ENCODE data around the gene TP53I13.

The TP53I13 gene

DNA sequence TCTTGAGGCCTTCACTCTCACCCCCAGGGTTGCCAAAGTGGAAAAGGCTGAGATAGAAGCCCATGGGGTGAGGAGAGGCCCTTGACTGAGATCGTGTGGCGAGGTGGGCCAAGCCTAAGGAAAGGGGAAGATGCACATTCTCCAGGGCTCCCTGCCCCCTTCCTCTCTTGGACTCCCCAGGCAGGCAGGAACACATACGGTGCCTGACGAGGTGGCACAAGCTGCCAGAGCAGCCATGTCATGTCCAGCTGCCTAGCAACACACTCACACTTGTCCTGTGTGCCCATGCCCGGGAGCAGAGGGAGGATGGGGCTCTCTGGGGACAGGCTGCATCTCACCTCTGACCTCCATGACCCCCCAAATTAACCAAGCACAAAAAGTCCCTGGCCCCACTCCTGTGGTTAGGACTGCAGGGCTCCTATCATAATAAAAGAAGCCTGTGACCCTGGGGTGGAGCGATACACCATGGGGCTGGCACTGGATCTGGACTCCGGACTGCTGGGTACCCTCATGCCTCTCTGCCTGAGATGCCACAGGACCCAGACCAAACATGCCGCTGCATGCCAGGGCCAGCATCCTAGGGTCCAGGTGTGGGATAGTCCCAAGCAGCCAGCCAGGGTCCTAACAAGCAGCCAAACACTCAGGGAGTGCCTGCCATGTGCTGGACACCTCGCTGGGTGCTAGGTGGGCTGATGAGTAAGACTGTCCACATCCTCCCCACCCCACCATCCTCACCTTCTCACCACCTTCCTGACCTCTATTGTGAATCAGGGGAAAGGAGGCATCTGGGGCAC lies 18.4 kb downstream of the TP53I13 start:
- H3K4me1 ChIP-seq = peaks cover 82% of the 10 kb centered on the region
- peak overlapping the region; percentile 93 for H3K27ac ChIP-seq
- H3K27me3 ChIP-seq = no peaks in the 10 kb centered on the region
- peaks cover 21% of the 10 kb centered on the region for H3K36me3 ChIP-seq
- TF ChIP-seq Cebpa-rat (IDR thresholded peaks at IDR 0.05) = no peak
- peak overlapping the region; percentile 97 for H3K4me3 ChIP-seq
- H3K4me2 ChIP-seq = peak overlapping the region; percentile 99
- H3K9me3 ChIP-seq = no peaks in the 10 kb centered on the region
- H3K9ac ChIP-seq = peak overlapping the region; percentile 95
- H4K20me1 ChIP-seq = peaks cover 74% of the 10 kb centered on the region

DNA sequence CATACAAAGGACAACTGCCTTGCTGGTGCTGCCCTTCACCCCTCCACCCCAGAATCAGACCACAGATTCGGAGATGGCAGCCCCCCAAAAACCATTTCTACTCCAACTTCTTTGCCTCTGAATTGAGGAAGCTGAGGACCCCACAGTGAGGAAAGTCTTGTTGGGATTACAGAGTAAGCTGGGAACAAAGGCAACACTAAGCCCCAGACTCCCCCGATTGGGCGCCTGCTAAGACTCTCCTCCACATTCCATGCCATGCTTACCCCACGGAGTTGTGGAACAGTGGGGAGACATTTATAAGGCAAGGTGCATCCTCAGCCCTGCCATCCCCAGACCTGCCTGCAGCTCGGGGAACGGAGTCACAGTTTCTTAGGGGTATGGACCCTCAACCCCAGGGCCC lies 19.1 kb downstream of the TP53I13 start:
- no peaks in the 10 kb centered on the region for H3K27me3 ChIP-seq
- no peaks in the 10 kb centered on the region for H3K9me3 ChIP-seq
- H3K36me3 ChIP-seq = peaks cover 14% of the 10 kb centered on the region
- H4K20me1 ChIP-seq = peaks cover 67% of the 10 kb centered on the region
- H3K4me3 ChIP-seq = peak overlapping the region; percentile 97
- peak overlapping the region; percentile 95 for H3K9ac ChIP-seq
- H3K4me1 ChIP-seq = peaks cover 83% of the 10 kb centered on the region
- H3K27ac ChIP-seq = peak overlapping the region; percentile 93
- no peak for TF ChIP-seq Cebpa-rat (IDR thresholded peaks at IDR 0.05)
- peak overlapping the region; percentile 99 for H3K4me2 ChIP-seq

DNA sequence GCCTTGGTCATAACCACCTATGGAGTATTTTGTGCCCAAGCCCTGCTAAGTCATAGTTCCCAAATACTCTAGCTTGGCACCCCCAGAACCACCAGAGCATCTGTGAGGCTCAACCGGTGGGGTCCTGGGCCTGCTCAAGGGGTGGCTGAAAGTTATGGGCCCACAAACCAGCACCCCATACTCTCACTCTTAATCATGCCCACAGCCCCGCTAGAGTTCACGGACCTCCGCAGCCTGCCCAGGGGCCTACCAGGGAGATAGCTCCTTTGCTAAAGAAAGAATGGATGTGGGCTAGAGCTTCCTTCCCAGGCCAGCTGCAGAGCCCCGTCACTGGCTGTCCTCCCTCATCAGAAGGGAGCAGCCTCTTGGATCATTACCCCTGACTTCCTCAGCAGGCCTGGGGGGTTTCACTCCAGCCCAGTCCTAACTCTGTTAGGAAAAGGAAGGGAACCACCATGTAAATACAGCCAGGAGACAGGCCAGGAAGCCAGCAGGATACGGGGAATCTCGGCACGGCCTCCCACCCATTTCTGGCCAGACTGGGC lies 19.6 kb downstream of the TP53I13 start:
- no peaks in the 10 kb centered on the region for H3K27me3 ChIP-seq
- peaks cover 9% of the 10 kb centered on the region for H3K36me3 ChIP-seq
- peak overlapping the region; percentile 95 for H3K9ac ChIP-seq
- peaks cover 62% of the 10 kb centered on the region for H4K20me1 ChIP-seq
- peak overlapping the region; percentile 93 for H3K27ac ChIP-seq
- peak overlapping the region; percentile 97 for H3K4me3 ChIP-seq
- H3K4me1 ChIP-seq = peaks cover 81% of the 10 kb centered on the region
- TF ChIP-seq Cebpa-rat (IDR thresholded peaks at IDR 0.05) = no peak
- H3K4me2 ChIP-seq = peak overlapping the region; percentile 99
- H3K9me3 ChIP-seq = no peaks in the 10 kb centered on the region

DNA sequence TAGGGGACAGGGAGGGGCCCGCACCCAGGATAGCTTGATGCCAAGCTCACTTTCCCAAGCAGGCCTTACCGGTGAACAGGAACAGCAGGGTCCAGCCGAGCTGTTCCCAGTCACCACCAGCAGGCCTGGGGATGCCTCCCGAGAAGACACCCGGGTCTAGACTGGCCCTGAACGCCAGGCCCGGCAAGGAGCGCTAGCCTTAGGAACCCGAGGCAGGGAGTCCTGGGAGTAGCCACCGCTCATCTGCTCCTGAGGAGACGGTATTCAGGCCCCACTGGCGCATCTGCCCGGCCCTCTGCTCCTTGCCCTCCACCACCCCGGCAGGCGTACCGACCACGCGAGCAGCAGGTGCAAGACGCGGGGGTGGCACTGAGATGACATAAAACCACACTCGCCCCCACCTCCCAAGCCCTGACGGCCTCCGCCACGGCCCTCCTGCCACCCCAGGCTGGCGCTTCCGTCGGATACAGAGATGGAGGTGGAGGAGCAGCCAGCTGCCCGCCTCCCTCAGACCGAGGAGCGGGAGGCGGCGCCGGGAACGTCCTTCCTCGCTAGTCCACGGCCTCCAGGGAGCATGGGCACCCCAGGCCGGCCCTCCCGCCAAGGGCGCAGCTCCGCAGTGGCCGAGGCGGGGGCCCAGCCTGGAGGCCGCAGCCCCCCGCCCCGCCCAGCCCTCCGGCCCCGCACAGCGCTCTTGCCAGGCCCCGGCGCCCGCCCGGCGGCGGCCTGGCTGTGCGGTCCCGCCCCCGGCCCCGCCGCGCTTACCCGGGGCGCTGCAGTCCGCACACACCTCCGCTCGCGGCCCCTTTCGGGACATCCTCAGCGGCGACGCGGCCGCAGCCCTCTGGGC lies 20.3 kb downstream of the TP53I13 start:
- Histone ChIP-seq H3K27ac (peak overlapping the region; percentile 93), H3K4me2 (peak overlapping the region; percentile 99), H3K4me3 (peak overlapping the region; percentile 97), H4K20me1 (peaks cover 56% of the 10 kb centered on the region), H3K36me3 (peaks cover 2% of the 10 kb centered on the region), H3K9me3 (no peaks in the 10 kb centered on the region), H3K4me1 (peaks cover 74% of the 10 kb centered on the region), H3K9ac (peak overlapping the region; percentile 95), H3K27me3 (no peaks in the 10 kb centered on the region)
- TF ChIP-seq Cebpa-rat (IDR thresholded peaks at IDR 0.05) = no peak

DNA sequence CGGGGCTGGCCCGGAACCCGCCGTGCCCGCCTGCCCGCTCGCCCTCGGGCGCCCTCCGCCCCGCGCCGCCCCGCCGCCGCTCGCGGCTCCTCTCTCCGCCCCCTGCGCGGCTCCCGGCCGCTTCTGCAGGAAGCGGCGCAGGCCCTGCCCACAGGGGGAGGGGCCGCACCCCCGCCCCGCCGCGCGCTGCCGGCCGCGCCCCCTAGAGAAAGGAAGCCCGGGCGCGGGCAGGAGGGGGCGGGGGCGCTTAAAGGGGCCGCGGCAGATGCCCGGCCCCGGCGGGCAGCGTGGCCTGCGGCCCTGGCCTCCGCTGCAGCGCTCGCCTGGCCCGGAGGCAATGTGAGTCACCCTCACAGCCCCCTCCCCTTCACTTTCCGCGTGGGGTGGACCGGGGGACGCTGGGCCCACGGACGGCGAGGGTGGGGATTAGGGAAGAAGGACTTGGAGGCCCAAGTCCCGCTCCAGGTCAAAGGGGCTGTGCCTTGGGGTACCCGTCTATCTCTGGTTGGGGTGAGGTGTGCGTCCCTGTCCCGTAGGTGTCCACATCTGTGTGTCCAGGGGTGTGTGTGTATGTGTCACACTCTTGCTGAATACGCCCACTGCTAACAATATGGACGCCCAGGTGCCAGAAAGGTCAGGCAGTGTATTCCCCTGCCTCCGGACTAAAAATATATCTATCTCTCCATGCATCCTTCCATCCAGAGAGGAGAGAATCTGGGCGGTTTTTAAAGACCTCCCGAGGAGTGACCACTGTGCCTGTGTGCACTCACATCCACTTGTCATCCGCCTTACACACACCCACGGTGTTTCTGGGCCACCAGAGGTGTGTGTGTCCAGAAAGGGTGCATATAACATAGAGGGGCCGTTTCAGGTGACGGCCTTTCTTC lies 21.3 kb downstream of the TP53I13 start, which contains the start of gene GIT1:
TSS of gene GIT1 (minus strand) at position 125 of the 887 bp plus-strand sequence. CDS start 270 bp downstream, outside the sequence.
- H3K9me3 ChIP-seq = no peaks in the 10 kb centered on the region
- H3K4me3 ChIP-seq = peak within 1 kb of the TSS; percentile 97
- H3K4me1 ChIP-seq = peaks cover 71% of the 10 kb centered on the region
- H3K4me2 ChIP-seq = peak within 1 kb of the TSS; percentile 99
- no peaks in the 10 kb centered on the region; the same call in 1 of the 2 replicates for H3K36me3 ChIP-seq
- peak within 1 kb of the TSS; percentile 95 for H3K9ac ChIP-seq
- no peaks in the 10 kb centered on the region for H3K27me3 ChIP-seq
- peak within 1 kb of the TSS; percentile 93 for H3K27ac ChIP-seq
- no peak for TF ChIP-seq Cebpa-rat (IDR thresholded peaks at IDR 0.05)
- peaks cover 56% of the 10 kb centered on the region for H4K20me1 ChIP-seq

DNA sequence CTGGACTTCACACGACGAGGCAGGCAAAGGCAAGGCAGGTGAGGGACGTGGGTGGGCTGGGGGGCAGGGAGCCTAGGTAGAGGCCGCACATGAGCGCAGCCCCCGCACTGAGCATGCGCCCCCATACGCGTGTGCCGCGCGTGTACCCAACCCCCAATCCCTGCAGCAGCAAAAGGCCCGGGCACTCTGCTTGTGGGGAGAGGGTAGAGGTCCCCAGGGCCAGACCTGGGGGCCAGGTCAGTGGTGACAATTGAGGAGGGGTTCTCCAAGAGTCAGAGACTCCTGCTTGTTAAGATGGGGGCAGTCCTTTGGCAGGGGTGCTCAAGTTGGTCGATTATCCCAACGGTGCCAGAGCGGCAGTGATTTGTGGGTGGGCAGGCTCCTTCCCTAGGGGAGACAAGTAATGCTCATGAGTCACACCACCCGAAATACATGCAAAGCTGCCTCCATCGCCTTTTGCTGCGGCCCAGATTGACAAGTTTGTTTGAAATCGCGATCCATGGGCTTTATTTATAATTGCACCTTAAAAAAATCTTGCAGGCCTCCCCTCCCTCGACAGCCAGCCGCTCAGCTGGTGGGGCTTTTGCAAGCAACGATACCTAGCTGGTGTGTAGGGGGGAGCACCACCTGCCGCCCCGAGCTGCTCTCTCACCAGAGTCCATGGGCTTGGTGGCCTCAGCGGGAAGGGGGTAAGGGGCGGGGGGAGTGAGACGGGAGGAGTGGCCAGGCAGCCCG lies 22.1 kb downstream of the TP53I13 start:
- peaks cover 71% of the 10 kb centered on the region for H3K4me1 ChIP-seq
- H3K4me2 ChIP-seq = peak overlapping the region; percentile 97
- no peaks in the 10 kb centered on the region; the same call in 1 of the 2 replicates for H3K36me3 ChIP-seq
- H3K27me3 ChIP-seq = no peaks in the 10 kb centered on the region
- H4K20me1 ChIP-seq = peaks cover 56% of the 10 kb centered on the region
- peak overlapping the region; percentile 97 for H3K4me3 ChIP-seq
- peak overlapping the region; percentile 95 for H3K9ac ChIP-seq
- no peaks in the 10 kb centered on the region for H3K9me3 ChIP-seq
- peak overlapping the region; percentile 93 for H3K27ac ChIP-seq
- no peak for TF ChIP-seq Cebpa-rat (IDR thresholded peaks at IDR 0.05)

DNA sequence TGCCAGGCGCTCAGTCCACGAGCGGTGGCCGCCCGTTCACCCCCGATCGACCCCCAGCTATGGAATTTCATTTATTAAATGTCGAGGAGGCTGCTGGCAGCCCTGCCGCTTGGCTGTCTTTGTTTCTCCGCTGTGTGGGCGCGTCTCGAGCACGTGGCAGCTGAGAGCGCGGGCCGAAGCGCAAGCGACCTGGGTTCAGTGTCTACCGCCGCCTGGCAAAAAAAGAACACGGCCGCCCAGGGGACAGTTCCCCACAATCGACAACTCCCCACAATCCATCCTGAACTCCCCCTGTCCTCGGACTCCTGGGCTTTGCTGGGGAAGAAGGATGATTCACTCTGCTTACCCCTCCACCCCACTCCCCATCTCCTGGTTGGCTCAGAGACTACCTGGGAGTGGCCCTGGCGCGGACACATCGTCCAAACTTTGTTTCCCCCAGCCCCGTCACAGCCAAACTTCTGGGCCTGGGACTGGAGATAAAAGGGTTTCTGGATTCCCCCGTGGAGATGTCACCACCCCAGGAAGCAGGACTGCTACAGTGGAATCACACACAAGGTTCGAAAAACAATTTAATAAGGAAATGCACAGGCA lies 22.7 kb downstream of the TP53I13 start:
- H3K27ac ChIP-seq = peak overlapping the region; percentile 93
- H3K9ac ChIP-seq = peak overlapping the region; percentile 95

More for the DNA sequence above, 22.7 kb downstream of the TP53I13 start:
- no peaks in the 10 kb centered on the region; the same call in 1 of the 2 replicates for H3K36me3 ChIP-seq
- H3K4me2 ChIP-seq = peak overlapping the region; percentile 97
- no peaks in the 10 kb centered on the region for H3K27me3 ChIP-seq
- no peak for TF ChIP-seq Cebpa-rat (IDR thresholded peaks at IDR 0.05)
- H3K9me3 ChIP-seq = no peaks in the 10 kb centered on the region
- peak overlapping the region; percentile 97 for H3K4me3 ChIP-seq
- H3K4me1 ChIP-seq = peaks cover 71% of the 10 kb centered on the region
- peaks cover 56% of the 10 kb centered on the region for H4K20me1 ChIP-seq
